Hepatocyte (in vitro differentiated cells): Measurements from ENCODE around the gene VPS41.

Experiments
- CTCF ChIP-seq: fragments of 200-600 bp; sonication (generic); IDR thresholded peaks from 2 replicates; pipeline ENCODE4 v1.5.1; 2016; ENCODE audit warnings: antibody characterized with exemption, mild to moderate bottlenecking; ENCODE audit not compliant: poor library complexity
- EZH2 ChIP-seq: fragments of 200-600 bp; sonication (generic); IDR thresholded peaks from 2 replicates; pipeline ENCODE4 v1.6.1; 2016; ENCODE audit warnings: antibody characterized with exemption, mild to moderate bottlenecking, borderline replicate concordance
- EZH2phosphoT487 ChIP-seq: fragments of 200-600 bp; sonication (generic); IDR thresholded peaks from one replicate; pipeline ENCODE4 v1.6.1; 2018; ENCODE audit warnings: antibody characterized with exemption, mild to moderate bottlenecking, low read depth, moderate library complexity; ENCODE audit not compliant: unreplicated experiment, severe bottlenecking

DNA sequence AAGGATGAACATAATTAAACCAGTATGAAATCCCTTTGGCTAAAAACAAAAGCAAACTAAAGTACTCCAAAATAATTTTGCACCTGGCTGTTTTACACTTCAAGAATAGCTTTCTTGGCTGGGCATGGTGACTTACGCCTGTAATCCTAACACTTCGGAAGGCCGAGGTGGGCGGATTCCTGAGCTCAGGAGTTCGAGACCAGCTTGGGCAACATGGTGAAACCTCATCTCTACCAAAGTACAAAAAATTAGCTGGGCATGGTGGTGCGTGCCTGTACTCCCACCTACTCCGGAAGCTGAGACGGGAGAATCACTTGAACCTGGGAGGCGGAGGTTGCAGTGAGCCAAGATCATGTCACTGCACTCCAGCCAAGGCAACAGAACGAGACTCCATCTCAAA lies 185.7 kb downstream of the VPS41 start:
- TF ChIP-seq CTCF (no peak), EZH2 (no peak), EZH2phosphoT487 (no peak)
